ENCODE data around the gene MTSS2.

DNA sequence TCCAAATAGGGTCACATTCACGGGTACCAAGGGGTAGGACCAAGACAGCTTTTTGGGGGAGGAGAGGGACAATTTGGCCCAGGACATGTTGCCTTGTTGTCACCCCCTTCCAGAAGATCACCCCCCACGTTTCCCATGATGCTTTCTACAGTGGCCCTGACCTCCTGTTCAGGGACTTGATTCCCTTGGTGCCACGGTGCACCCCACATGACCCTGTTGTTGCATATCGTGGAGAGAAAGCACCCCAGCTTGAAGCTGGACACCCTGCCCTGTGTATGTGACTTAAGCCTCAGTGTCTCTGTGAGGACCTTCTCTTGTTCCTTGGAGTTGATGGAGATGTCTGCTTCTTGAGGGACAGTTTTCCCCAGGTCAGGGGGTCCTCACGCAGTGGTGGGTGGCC, 26.9 kb downstream of the MTSS2 start:
- TF ChIP-seq POLR2AphosphoS5 (IDR thresholded peaks at IDR 0.05), result no peak
- TF ChIP-seq, protein P1, sequence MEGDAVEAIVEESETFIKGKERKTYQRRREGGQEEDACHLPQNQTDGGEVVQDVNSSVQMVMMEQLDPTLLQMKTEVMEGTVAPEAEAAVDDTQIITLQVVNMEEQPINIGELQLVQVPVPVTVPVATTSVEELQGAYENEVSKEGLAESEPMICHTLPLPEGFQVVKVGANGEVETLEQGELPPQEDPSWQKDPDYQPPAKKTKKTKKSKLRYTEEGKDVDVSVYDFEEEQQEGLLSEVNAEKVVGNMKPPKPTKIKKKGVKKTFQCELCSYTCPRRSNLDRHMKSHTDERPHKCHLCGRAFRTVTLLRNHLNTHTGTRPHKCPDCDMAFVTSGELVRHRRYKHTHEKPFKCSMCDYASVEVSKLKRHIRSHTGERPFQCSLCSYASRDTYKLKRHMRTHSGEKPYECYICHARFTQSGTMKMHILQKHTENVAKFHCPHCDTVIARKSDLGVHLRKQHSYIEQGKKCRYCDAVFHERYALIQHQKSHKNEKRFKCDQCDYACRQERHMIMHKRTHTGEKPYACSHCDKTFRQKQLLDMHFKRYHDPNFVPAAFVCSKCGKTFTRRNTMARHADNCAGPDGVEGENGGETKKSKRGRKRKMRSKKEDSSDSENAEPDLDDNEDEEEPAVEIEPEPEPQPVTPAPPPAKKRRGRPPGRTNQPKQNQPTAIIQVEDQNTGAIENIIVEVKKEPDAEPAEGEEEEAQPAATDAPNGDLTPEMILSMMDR (IDR thresholded peaks at IDR 0.05; ENCODE audit: poor library complexity, severe bottlenecking), result no peak
- no peak for TF ChIP-seq EZH2 (IDR thresholded peaks at IDR 0.05; ENCODE audit: borderline replicate concordance, insufficient read depth, low read length, poor library complexity, severe bottlenecking)
- TF ChIP-seq RAD21 (conservative IDR thresholded peaks at IDR 0.05), result no peak
- no peak for TF ChIP-seq EP300 (conservative IDR thresholded peaks at IDR 0.05; ENCODE audit: poor library complexity, severe bottlenecking)
- TF ChIP-seq REST (IDR thresholded peaks at IDR 0.05; ENCODE audit: borderline replicate concordance), result no peak
